Left lung (tissue), 10 donors: ENCODE results near the gene EDRF1. TPM values are rescaled to one million over a fixed set of nuclear protein-coding genes. Genes with fewer than 3 reads are reported as not detected.

Experiments
- ATAC-seq: fragments of 200-7000 bp; cut with Tn5 transposase; one replicate; pipeline ENCODE4 v1.9.1; 2020; ENCODE audit warnings: moderate library complexity
- DNase-seq, 4 donors: peaks; one replicate each; pipeline ENCODE4 v3.0.0-alpha.2; 2013 to 2020
- H3K27ac ChIP-seq, 2 donors: fragments of 200-600 bp; sonication (generic) in 1 of 2; one replicate each; pipeline versions ENCODE4 v1.5.0 to v1.8.0; 2020 to 2021
- H3K27me3 ChIP-seq, 2 donors: fragments of 200-600 bp; sonication (generic) in 1 of 2; one replicate each; pipeline versions ENCODE4 v1.5.0 to v1.8.0; 2020 to 2021
- H3K36me3 ChIP-seq, 2 donors: fragments of 200-600 bp; sonication (generic) in 1 of 2; one replicate each; pipeline versions ENCODE4 v1.5.0 to v1.8.0; 2020 to 2021
- H3K4me1 ChIP-seq, 2 donors: fragments of 200-600 bp; one replicate each; pipeline ENCODE4 v1.8.0; 2021
- H3K4me3 ChIP-seq, 2 donors: fragments of 200-600 bp; sonication (generic) in 1 of 2; one replicate each; pipeline versions ENCODE4 v1.5.0 to v1.8.0; 2020 to 2021; ENCODE audit warnings: mild to moderate bottlenecking in 1 of 2
- H3K9me3 ChIP-seq, 2 donors: fragments of 200-600 bp; sonication (generic) in 1 of 2; one replicate each; pipeline versions ENCODE4 v1.5.0 to v1.8.0; 2020 to 2021
- intact Hi-C, 2 donors: fragments of 100-400 bp; cut with DNase I; formaldehyde crosslinking; loops; one replicate each; pipeline versions ENCODE4 v1.11.2 to v1.14.2; 2022
- polyA plus RNA-seq, 6 donors: library from polyadenylated mRNA; unstranded; fragments of 120-200 nt; gene quantifications; one replicate each; pipeline ENCODE4 v1.2.1, GENCODE V29; 2013; ENCODE audit not compliant: insufficient read length in 6 of 6
- total RNA-seq, 2 donors: library from RNA; stranded (reverse); fragmentation: NEBNext Ultra II Directional; extraction: Animal tissue kit (Norgen Biotek cat#: 25700); gene quantifications; one replicate each; pipeline ENCODE4 v1.2.1, GENCODE V29; 2021
- TF ChIP-seq, protein P1 (sequence below), 2 donors: fragments of 200-600 bp; sonication (generic) in 1 of 2; IDR thresholded peaks; one replicate each; pipeline versions ENCODE4 v1.5.0 to v1.8.0; 2021; ENCODE audit warnings: antibody characterized with exemption in 2 of 2
- donor health status: DM: no; HTN: yes; CAD: no.
- donor health status: DM: no; HTN: no; CAD: no.

The EDRF1 gene
- total and polyA plus RNA-seq, 8 donors, result 19.9 to 70.1 (median 59.7) TPM

DNA sequence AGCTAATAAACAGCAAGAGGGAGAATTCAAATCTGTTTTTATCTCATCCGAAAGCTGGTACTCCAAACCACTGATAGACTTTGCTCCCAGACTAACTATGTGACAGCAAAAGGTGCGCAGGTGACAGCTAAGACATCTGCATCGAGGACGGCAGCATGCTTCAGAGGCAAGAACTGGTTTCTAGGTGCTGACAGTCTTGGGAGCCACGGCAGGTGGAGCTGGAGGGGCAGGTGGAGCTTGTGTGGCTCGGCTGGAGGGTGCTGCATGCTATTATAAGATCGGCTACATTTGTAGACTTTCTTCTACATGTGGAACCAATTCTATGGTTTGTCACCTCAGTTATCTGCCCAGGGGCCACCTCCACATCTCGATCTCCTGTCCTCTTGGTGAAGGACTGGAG is 77.9 kb downstream of the EDRF1 start:
- H3K4me1 ChIP-seq, result no peaks in the 10 kb centered on the region
- H3K9me3 ChIP-seq, result no peaks in the 10 kb centered on the region
- no peak overlapping the region for H3K27ac ChIP-seq
- H3K27me3 ChIP-seq, result no peaks in the 10 kb centered on the region
- intact Hi-C loops, result no loop called here
- TF ChIP-seq, protein P1, sequence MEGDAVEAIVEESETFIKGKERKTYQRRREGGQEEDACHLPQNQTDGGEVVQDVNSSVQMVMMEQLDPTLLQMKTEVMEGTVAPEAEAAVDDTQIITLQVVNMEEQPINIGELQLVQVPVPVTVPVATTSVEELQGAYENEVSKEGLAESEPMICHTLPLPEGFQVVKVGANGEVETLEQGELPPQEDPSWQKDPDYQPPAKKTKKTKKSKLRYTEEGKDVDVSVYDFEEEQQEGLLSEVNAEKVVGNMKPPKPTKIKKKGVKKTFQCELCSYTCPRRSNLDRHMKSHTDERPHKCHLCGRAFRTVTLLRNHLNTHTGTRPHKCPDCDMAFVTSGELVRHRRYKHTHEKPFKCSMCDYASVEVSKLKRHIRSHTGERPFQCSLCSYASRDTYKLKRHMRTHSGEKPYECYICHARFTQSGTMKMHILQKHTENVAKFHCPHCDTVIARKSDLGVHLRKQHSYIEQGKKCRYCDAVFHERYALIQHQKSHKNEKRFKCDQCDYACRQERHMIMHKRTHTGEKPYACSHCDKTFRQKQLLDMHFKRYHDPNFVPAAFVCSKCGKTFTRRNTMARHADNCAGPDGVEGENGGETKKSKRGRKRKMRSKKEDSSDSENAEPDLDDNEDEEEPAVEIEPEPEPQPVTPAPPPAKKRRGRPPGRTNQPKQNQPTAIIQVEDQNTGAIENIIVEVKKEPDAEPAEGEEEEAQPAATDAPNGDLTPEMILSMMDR (IDR thresholded peaks at IDR 0.05), result no peak
- ATAC-seq (no peak), DNase-seq (no peak)
- no peak overlapping the region for H3K4me3 ChIP-seq
- peaks cover 0 to 78% of the 10 kb centered on the region in 2 donors for H3K36me3 ChIP-seq

- Histone ChIP-seq H3K27me3 (no peaks in the 10 kb centered on the region), H3K4me3 (no peak overlapping the region), H3K36me3 (peaks cover 0 to 78% of the 10 kb centered on the region in 2 donors), H3K4me1 (no peaks in the 10 kb centered on the region), H3K9me3 (no peaks in the 10 kb centered on the region), H3K27ac (no peak overlapping the region)
- intact Hi-C loops, result no loop called here
- DNase-seq (peak in 1 of 4 donors; percentile 35), ATAC-seq (peak; percentile 60)
- TF ChIP-seq, protein P1 (IDR thresholded peaks at IDR 0.05), result no peak
Measured at GRCh38 chr10:125797994-125798662, 78.6 kb downstream of the EDRF1 start.

- TF ChIP-seq, protein P1 (IDR thresholded peaks at IDR 0.05), result no peak
- Histone ChIP-seq H3K27ac (no peak overlapping the region), H3K9me3 (no peaks in the 10 kb centered on the region), H3K4me3 (no peak overlapping the region), H3K4me1 (no peaks in the 10 kb centered on the region), H3K27me3 (no peaks in the 10 kb centered on the region), H3K36me3 (peaks cover 0 to 77% of the 10 kb centered on the region in 2 donors)
- no peak for ATAC-seq
- intact Hi-C loops, result no loop called here
- DNase-seq, result no peak
Measured at GRCh38 chr10:125799451-125800182, 80.1 kb downstream of the EDRF1 start.

DNA sequence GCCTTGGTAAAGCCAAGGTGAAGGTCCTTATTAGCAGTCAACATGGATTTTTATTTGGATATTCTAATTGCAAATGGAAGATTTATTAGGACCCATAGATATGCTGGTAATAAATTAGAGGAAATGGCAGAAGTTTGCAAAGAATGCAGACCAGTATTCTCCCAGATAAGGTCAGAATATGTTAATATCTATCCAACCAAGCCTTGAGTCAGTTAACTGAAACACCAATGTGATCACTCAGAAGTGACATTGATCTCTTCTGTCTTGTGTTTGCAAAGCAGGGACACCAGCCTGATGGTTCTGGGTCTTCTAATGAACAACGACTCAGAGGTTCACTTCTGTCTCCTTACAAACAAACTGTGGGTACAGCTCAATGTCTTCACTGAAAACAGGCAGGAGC is 82.1 kb downstream of the EDRF1 start:
- TF ChIP-seq, protein P1 (IDR thresholded peaks at IDR 0.05), result no peak
- no peak overlapping the region for H3K27ac ChIP-seq
- H3K9me3 ChIP-seq, result no peaks in the 10 kb centered on the region
- H3K4me1 ChIP-seq, result no peaks in the 10 kb centered on the region
- peaks cover 0 to 78% of the 10 kb centered on the region in 2 donors for H3K36me3 ChIP-seq
- no peaks in the 10 kb centered on the region for H3K27me3 ChIP-seq
- no peak overlapping the region for H3K4me3 ChIP-seq
- ATAC-seq (no peak), DNase-seq (no peak)
- intact Hi-C loops, result no loop called here

- Histone ChIP-seq H3K9me3 (no peaks in the 10 kb centered on the region), H3K36me3 (peaks cover 0 to 78% of the 10 kb centered on the region in 2 donors), H3K27me3 (no peaks in the 10 kb centered on the region), H3K4me3 (no peak overlapping the region), H3K4me1 (no peaks in the 10 kb centered on the region), H3K27ac (no peak overlapping the region)
- TF ChIP-seq, protein P1 (IDR thresholded peaks at IDR 0.05), result no peak
- DNase-seq (no peak), ATAC-seq (no peak)
- intact Hi-C loops, result no loop called here
Measured at GRCh38 chr10:125802131-125802530, 82.6 kb downstream of the EDRF1 start.
